Peyer's patch (tissue), 4 donors: Measurements from ENCODE around the gene CHST8.

Experiments used
- CTCF ChIP-seq, 6 experiments: fragments of 450-650 bp in 4 of 6; fragments of 200-600 bp in 2 of 6; sonication (generic) in 1 of 6; IDR thresholded peaks; one replicate each; pipeline ENCODE4 v1.5.1; 2017 to 2019; ENCODE audit warnings: antibody characterized with exemption in 6 of 6, mild to moderate bottlenecking in 3 of 6, moderate library complexity in 1 of 6
- POLR2A ChIP-seq, 2 donors: fragments of 450-650 bp; IDR thresholded peaks; one replicate each; pipeline ENCODE4 v1.5.1; 2017; ENCODE audit warnings: antibody characterized with exemption in 2 of 2, mild to moderate bottlenecking in 2 of 2, moderate library complexity in 2 of 2

GRCh38 chr19:33785795-33786194 lies 164.0 kb downstream of the CHST8 start:
- TF ChIP-seq CTCF (IDR thresholded peaks at IDR 0.05) (no peak), POLR2A (IDR thresholded peaks at IDR 0.05) (no peak)
